Measurements from ENCODE around the gene CLEC20A. TPM values are rescaled to one million over a fixed set of nuclear protein-coding genes. Genes with fewer than 3 reads are reported as not detected.

The CLEC20A gene
- total and polyA plus RNA-seq, 10 donors: 0.57 to 3.6 (median 1.3) TPM; not detected in 2

DNA sequence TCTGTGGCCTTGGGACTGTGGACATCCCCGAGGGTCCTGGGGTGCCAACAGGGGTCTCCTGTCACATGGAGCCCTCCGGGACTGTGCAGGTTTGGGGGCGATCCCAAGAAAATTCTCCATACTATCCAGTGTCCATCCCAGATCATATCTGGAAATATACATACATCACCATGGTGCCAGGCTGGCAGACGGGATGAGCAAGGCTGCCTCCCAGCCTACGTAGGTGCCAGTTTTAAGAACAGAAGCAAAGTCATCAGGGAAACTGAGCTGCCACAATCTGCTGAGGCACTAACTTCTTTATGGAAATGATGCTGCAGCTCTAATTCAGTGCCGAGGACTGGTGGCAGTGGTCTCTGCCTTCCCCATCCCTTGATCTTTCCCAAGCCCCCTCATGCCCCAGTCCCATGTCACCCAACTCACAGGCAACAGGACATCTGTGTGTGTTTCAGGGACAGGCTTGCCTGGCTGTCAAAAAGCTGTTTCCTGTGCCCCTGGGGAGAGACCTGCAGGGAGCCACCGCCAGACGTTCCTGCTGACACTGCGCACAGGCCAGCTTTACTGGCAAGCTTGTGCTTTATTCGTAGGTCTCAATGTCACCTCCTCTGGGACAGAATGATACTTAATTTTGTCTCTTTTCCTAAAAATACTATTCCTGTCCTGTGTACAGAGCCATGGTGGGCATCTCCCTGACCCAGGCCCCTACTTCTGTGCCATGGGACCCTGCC is 31.6 kb upstream of the CLEC20A start:
- Histone ChIP-seq H3K27me3 (replicated peaks in 1 of 7) (peaks cover 0 to 5% (median 0%) of the 10 kb centered on the region in 7 donors), H3K27ac (no peak overlapping the region), H3K4me1 (peaks cover 0 to 10% (median 8%) of the 10 kb centered on the region in 6 donors), H3K36me3 (no peaks in the 10 kb centered on the region), H3K4me3 (no peak overlapping the region), H3K9me3 (no peaks in the 10 kb centered on the region)
- intact Hi-C loops (cut with DNase I; ENCODE audit: low total_unique reads): loop anchor here (5.0 kb wide), 1 partner anchor 474 kb away; no protein-coding TSS in a partner anchor
- DNase-seq: peak; percentile 58
- WGBS, 5 donors: 74 to 84% (median 79%) methylated on average over 10 of the region's 10 CpGs
- TF ChIP-seq POLR2A (IDR thresholded peaks at IDR 0.05) (no peak), POLR2AphosphoS5 (IDR thresholded peaks at IDR 0.05) (peak in 1 of 3 donors; percentile 29)
- TF ChIP-seq, protein P1, sequence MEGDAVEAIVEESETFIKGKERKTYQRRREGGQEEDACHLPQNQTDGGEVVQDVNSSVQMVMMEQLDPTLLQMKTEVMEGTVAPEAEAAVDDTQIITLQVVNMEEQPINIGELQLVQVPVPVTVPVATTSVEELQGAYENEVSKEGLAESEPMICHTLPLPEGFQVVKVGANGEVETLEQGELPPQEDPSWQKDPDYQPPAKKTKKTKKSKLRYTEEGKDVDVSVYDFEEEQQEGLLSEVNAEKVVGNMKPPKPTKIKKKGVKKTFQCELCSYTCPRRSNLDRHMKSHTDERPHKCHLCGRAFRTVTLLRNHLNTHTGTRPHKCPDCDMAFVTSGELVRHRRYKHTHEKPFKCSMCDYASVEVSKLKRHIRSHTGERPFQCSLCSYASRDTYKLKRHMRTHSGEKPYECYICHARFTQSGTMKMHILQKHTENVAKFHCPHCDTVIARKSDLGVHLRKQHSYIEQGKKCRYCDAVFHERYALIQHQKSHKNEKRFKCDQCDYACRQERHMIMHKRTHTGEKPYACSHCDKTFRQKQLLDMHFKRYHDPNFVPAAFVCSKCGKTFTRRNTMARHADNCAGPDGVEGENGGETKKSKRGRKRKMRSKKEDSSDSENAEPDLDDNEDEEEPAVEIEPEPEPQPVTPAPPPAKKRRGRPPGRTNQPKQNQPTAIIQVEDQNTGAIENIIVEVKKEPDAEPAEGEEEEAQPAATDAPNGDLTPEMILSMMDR (IDR thresholded peaks at IDR 0.05 in 8 of 11, conservative IDR thresholded peaks at IDR 0.05 in 3 of 11): no peak

DNA sequence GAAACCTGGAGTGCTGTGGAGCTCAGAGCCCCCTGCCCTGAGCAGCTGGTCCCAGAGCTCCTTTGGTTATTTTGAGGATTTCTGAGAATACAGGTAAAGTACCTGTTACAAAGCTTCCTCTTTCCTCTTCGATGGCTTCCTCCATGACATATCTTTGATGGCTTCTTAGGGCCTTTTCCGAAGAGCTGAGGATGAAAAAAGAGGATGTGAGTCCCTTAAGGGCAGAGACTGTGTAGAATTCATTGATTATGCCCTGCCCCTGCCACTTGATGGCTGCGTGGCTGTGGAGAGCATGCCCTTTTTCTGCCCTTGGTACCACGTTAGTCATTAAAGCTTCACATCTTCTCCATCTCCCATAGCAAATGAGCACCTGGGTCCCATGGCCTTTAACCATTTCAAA is 30.4 kb upstream of the CLEC20A start:
- intact Hi-C loops (cut with DNase I; ENCODE audit: low total_unique reads): loop anchor here (5.0 kb wide), 1 partner anchor 475 kb away; no protein-coding TSS in a partner anchor
- H3K27me3 ChIP-seq (replicated peaks in 1 of 7): peaks cover 0 to 5% (median 0%) of the 10 kb centered on the region in 7 donors
- peaks cover 0 to 5% (median 3%) of the 10 kb centered on the region in 6 donors for H3K4me1 ChIP-seq
- DNase-seq: peak; percentile 19
- H3K9me3 ChIP-seq: no peaks in the 10 kb centered on the region
- WGBS, 5 donors: 76 to 94% (median 86%) methylated on average over 4 of the region's 4 CpGs
- no peak for TF ChIP-seq POLR2AphosphoS5 (IDR thresholded peaks at IDR 0.05)
- TF ChIP-seq, protein P1 (IDR thresholded peaks at IDR 0.05 in 8 of 11, conservative IDR thresholded peaks at IDR 0.05 in 3 of 11): no peak
- no peak for TF ChIP-seq POLR2A (IDR thresholded peaks at IDR 0.05)
- H3K36me3 ChIP-seq: no peaks in the 10 kb centered on the region
- no peak overlapping the region for H3K4me3 ChIP-seq
- no peak overlapping the region for H3K27ac ChIP-seq

DNA sequence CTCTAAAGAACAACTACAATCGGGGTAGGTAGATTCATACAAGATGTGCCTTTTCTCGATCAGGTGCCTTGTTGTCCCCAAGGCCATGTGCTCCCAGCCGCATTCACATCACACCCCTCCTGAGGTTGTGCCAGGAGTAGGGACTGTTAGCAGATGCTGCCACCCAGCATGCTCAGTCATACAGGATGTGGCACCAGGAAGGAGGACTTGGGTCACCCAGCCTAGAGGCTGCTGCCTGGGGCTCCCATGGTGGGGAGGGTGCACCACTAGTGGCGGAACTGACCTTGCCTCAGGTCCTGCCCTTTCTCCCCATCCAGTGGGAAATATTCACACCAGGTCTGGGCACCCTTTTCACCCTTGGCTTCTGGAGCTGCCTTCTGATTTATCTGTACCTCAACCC is 24.5 kb upstream of the CLEC20A start:
- peak; percentile 54 for DNase-seq
- WGBS, 5 donors: 82 to 96% (median 93%) methylated on average over 4 of the region's 4 CpGs
- Histone ChIP-seq H3K9me3 (no peaks in the 10 kb centered on the region), H3K27me3 (replicated peaks in 1 of 7) (no peaks in the 10 kb centered on the region), H3K36me3 (no peaks in the 10 kb centered on the region), H3K27ac (no peak overlapping the region), H3K4me1 (no peaks in the 10 kb centered on the region), H3K4me3 (no peak overlapping the region)
- no peak for TF ChIP-seq POLR2AphosphoS5 (IDR thresholded peaks at IDR 0.05)
- TF ChIP-seq, protein P1 (IDR thresholded peaks at IDR 0.05 in 8 of 11, conservative IDR thresholded peaks at IDR 0.05 in 3 of 11): no peak
- no peak for TF ChIP-seq POLR2A (IDR thresholded peaks at IDR 0.05)
- intact Hi-C loops (cut with DNase I; ENCODE audit: low total_unique reads): no loop called here

- DNase-seq: peak; percentile 71
- WGBS, 5 donors: 90 to 97% (median 94%) methylated on average over 11 of the region's 11 CpGs
- Histone ChIP-seq H3K27me3 (replicated peaks in 1 of 7) (no peaks in the 10 kb centered on the region), H3K4me1 (no peaks in the 10 kb centered on the region), H3K36me3 (no peaks in the 10 kb centered on the region), H3K4me3 (no peak overlapping the region), H3K9me3 (no peaks in the 10 kb centered on the region), H3K27ac (no peak overlapping the region)
- intact Hi-C loops (cut with DNase I; ENCODE audit: low total_unique reads): no loop called here
- TF ChIP-seq POLR2A (IDR thresholded peaks at IDR 0.05) (no peak), POLR2AphosphoS5 (IDR thresholded peaks at IDR 0.05) (no peak)
- TF ChIP-seq, protein P1 (IDR thresholded peaks at IDR 0.05 in 8 of 11, conservative IDR thresholded peaks at IDR 0.05 in 3 of 11): no peak
These were observed 24.0 kb upstream of the CLEC20A start for GRCh38 chr1:178520803-178521202.

Measured in spleen (tissue), 11 donors.